ENCODE results near the gene SLC17A3.

- no peak for TF ChIP-seq POLR2AphosphoS5 (IDR thresholded peaks at IDR 0.05; ENCODE audit: low read depth)
- no peak for TF ChIP-seq EZH2 (IDR thresholded peaks at IDR 0.05; ENCODE audit: low read depth, unreplicated experiment)
- TF ChIP-seq JUNB (IDR thresholded peaks at IDR 0.05; ENCODE audit: unreplicated experiment) = no peak
These were observed 43.6 kb downstream of the SLC17A3 start for GRCh38 chr6:25830458-25830857.
